K562 (cell line): Measurements from ENCODE around the gene WBP1L. TPM values are rescaled to one million over a fixed set of nuclear protein-coding genes. Genes with fewer than 3 reads are reported as not detected.

Experiments
- AFF4 ChIP-seq: sonication (generic); formaldehyde crosslinking; IDR thresholded peaks from 2 replicates; pipeline ENCODE4 v1.8.0; 2023; ENCODE audit warnings: mild to moderate bottlenecking, missing genetic modification reagents
- ARID2 ChIP-seq: fragments of 450-650 bp; IDR thresholded peaks from 2 replicates; pipeline ENCODE4 v1.6.1; 2017; ENCODE audit warnings: antibody characterized with exemption, mild to moderate bottlenecking
- CBFA2T3 ChIP-seq: fragments of 450-650 bp; IDR thresholded peaks from 2 replicates; pipeline ENCODE4 v1.6.1; 2017
- CXXC5 ChIP-seq: fragments of 250-450 bp; sonication (Bioruptor Pico); IDR thresholded peaks from 2 replicates; pipeline ENCODE4 v1.8.0; 2022; ENCODE audit warnings: inconsistent platforms, mild to moderate bottlenecking, moderate library complexity
- ELF1 ChIP-seq: fragments of 200-800 bp; sonication (Bioruptor generic); IDR thresholded peaks from 2 replicates; pipeline ENCODE4 v1.6.1; 2016; ENCODE audit warnings: missing genetic modification characterization, missing compliant biosample characterization
- MAZ ChIP-seq, 2 experiments: fragments of 450-650 bp in 1 of 2; sonication (generic) in 1 of 2; formaldehyde crosslinking; IDR thresholded peaks in 1 of 2; conservative IDR thresholded peaks in 1 of 2; 2 replicates each; pipeline versions ENCODE4 v1.4.0 to v1.5.0; 2020; ENCODE audit warnings: mild to moderate bottlenecking in 1 of 2, missing genetic modification reagents in 1 of 2
- NR0B1 ChIP-seq: fragments of 450-650 bp; IDR thresholded peaks from one replicate; pipeline ENCODE4 v1.6.1; 2018; ENCODE audit warnings: mild to moderate bottlenecking, moderate library complexity; ENCODE audit not compliant: partially characterized antibody
- POLR2G ChIP-seq: fragments of 200-400 bp; formaldehyde crosslinking; IDR thresholded peaks from 2 replicates; pipeline ENCODE4 v1.6.1; 2017; ENCODE audit warnings: low read depth, mild to moderate bottlenecking, antibody characterized with exemption, low read length, moderate library complexity
- REST ChIP-seq, 2 experiments: fragments of 450-650 bp; formaldehyde crosslinking in 1 of 2; IDR thresholded peaks; 2 replicates each; pipeline versions ENCODE4 v1.4.0 to v1.6.1; 2014 to 2020; ENCODE audit warnings: mild to moderate bottlenecking in 2 of 2, borderline replicate concordance in 1 of 2, low read depth in 1 of 2
- polyA plus RNA-seq, 8 experiments: library from polyadenylated mRNA; depleted of rRNA in 4 of 8; stranded (reverse) in 5 of 8; unstranded in 3 of 8; fragments of >200 nt; fragmentation: Nextera tagmentation in 2 of 8; fragmentation: Illumina TruSeq in 1 of 8; extraction: Ambion mirVana in 2 of 8; extraction: Trizol in 1 of 8; gene quantifications; 2 replicates each; pipeline versions ENCODE4 v1.2.1 to v1.2.3, GENCODE V29; 2011 to 2014; ENCODE audit warnings: inconsistent platforms in 1 of 8, missing spikeins in 1 of 8
- total RNA-seq, 7 experiments: library from RNA; depleted of rRNA in 6 of 7; stranded (reverse); fragments of >200 nt in 6 of 7; fragmentation: Illumina TruSeq in 2 of 7; extraction: Trizol in 2 of 7; gene quantifications; 2 replicates each; pipeline versions ENCODE4 v1.2.1 to v1.2.3, GENCODE V29; 2011 to 2021; ENCODE audit warnings: low replicate concordance in 1 of 7

WBP1L gene
- total and polyA plus RNA-seq, 9 of the 15 experiments (the other 6 are each of a cell fraction or from before 2014, with no cell fraction given) = 3.2 to 14.4 (median 11.3) TPM

- TF ChIP-seq AFF4 (no peak), NR0B1 (no peak), POLR2G (peak; percentile 36; the same call in 1 of the 2 replicates), ELF1 (no peak), CBFA2T3 (no peak), MAZ (CRISPR knock-in tag; conservative IDR thresholded peaks at IDR 0.05 in 1 of 2, IDR thresholded peaks at IDR 0.05 in 1 of 2) (0 out of 4 replicates have a peak, but pooled peaks of 1 of the 2 experiments have one; percentile 9), CXXC5 (CRISPR knock-in tag) (no peak), ARID2 (peak; percentile 58; the same call in 1 of the 2 replicates), REST (IDR thresholded peaks at IDR 0.05; ENCODE audit: borderline replicate concordance) (peak; percentile 79), REST (CRISPR knock-in tag; IDR thresholded peaks at IDR 0.05; ENCODE audit: low read depth) (no peak)
Measured at GRCh38 chr10:102729029-102730026, 14.4 kb upstream of the WBP1L start (continued).
